Mucosa of descending colon (tissue), 3 donors: Measurements from ENCODE around the gene ELOF1. TPM values are rescaled to one million over a fixed set of nuclear protein-coding genes. Genes with fewer than 3 reads are reported as not detected.
A peak's percentile ranks its signal among the peaks of the same experiment; 100 is the strongest.

ENCODE experiments used
- ATAC-seq: fragments of 200-7000 bp; cut with Tn5 transposase; one replicate; pipeline ENCODE4 v1.9.1; 2020; ENCODE audit warnings: mild to moderate bottlenecking, moderate library complexity
- DNase-seq, 3 donors: peaks; one replicate each; pipeline ENCODE4 v3.0.0-alpha.2; 2020
- H3K36me3 ChIP-seq: fragments of 200-600 bp; one replicate; pipeline ENCODE4 v1.8.0; 2021; ENCODE audit warnings: low read depth, mild to moderate bottlenecking
- H3K4me1 ChIP-seq: fragments of 200-600 bp; one replicate; pipeline ENCODE4 v1.8.0; 2021; ENCODE audit warnings: low read depth, mild to moderate bottlenecking
- H3K4me3 ChIP-seq: fragments of 200-600 bp; one replicate; pipeline ENCODE4 v1.8.0; 2021; ENCODE audit warnings: mild to moderate bottlenecking
- H3K9me3 ChIP-seq: fragments of 200-600 bp; one replicate; pipeline ENCODE4 v1.8.0; 2021; ENCODE audit warnings: mild to moderate bottlenecking
- intact Hi-C, 2 donors: fragments of 100-400 bp; cut with DNase I in 1 of 2; cut with micrococcal nuclease in 1 of 2; formaldehyde crosslinking; loops; one replicate each; pipeline versions ENCODE4 v1.11.0 to v1.11.1; 2022; cut with DNase I, micrococcal nuclease
- total RNA-seq, 3 donors: library from RNA; stranded (reverse); fragmentation: NEBNext Ultra II Directional in 2 of 3; extraction: Animal tissue kit (Norgen Biotek cat#: 25700) in 2 of 3; gene quantifications; one replicate each; pipeline versions ENCODE4 v1.2.1 to v1.2.4, GENCODE V29; 2021 to 2023
- TF ChIP-seq, protein P1 (sequence below): fragments of 200-600 bp; IDR thresholded peaks from one replicate; pipeline ENCODE4 v1.8.0; 2022; ENCODE audit warnings: antibody characterized with exemption, mild to moderate bottlenecking
- donor health status: DM: no; HTN: no; CAD: no; lungs with moderate emphysema.
- donor health status: DM: no; HTN: no; CAD: no.
- donor health status: DM: no; HTN: yes; CAD: no.

Gene ELOF1
- total RNA-seq, 3 donors from 2014 or later, result 33.7 to 47.4 (median 42.6) TPM

DNA sequence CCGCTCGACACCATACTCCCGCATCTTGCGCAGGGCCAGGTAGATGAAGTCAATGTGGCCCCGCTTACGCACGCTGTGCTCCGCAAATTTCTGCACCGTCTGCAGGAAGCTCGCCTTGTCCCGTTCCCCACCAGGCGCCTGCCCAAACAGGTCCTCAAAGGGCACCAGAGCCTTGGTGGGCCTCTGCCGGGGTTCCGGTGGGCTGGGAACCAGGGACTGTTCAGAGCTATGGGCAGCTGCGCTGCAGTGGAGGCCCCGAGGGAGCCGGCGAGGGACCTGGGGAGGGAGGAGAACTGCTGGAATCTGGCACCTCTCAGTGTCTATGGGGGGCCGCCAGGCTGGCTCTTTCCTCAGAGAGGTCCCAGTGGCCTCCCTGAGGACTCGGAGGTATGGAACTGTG lies 45.1 kb downstream of the ELOF1 start:
- H3K36me3 ChIP-seq, result no peaks in the 10 kb centered on the region
- no peaks in the 10 kb centered on the region for H3K9me3 ChIP-seq
- intact Hi-C loops, result no loop called here
- ATAC-seq, result no peak
- no peak overlapping the region for H3K4me3 ChIP-seq
- TF ChIP-seq, protein P1, sequence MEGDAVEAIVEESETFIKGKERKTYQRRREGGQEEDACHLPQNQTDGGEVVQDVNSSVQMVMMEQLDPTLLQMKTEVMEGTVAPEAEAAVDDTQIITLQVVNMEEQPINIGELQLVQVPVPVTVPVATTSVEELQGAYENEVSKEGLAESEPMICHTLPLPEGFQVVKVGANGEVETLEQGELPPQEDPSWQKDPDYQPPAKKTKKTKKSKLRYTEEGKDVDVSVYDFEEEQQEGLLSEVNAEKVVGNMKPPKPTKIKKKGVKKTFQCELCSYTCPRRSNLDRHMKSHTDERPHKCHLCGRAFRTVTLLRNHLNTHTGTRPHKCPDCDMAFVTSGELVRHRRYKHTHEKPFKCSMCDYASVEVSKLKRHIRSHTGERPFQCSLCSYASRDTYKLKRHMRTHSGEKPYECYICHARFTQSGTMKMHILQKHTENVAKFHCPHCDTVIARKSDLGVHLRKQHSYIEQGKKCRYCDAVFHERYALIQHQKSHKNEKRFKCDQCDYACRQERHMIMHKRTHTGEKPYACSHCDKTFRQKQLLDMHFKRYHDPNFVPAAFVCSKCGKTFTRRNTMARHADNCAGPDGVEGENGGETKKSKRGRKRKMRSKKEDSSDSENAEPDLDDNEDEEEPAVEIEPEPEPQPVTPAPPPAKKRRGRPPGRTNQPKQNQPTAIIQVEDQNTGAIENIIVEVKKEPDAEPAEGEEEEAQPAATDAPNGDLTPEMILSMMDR, result no peak
- no peak for DNase-seq
- no peaks in the 10 kb centered on the region for H3K4me1 ChIP-seq

DNA sequence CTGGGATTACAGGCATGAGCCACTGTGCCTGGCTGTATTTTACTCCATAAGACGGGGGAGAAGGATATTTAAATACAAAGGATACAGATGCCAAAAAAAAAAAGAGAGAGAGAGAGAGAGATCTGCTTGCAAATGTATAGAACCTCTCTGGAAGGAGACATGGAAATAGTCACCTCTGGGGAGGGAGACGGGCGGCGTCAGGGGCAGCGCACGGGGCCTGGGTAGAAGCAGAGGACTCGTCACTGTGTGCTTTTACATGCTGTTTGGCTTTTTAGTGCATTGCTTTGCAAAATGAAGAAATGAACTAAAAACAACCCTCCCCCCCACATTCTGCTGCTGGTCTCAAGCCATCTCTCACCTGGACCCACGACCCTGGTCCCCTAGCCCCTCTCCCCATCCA lies 48.6 kb downstream of the ELOF1 start:
- intact Hi-C loops, result no loop called here
- Histone ChIP-seq H3K9me3 (no peaks in the 10 kb centered on the region), H3K4me3 (no peak overlapping the region), H3K4me1 (peaks cover 7% of the 10 kb centered on the region), H3K36me3 (no peaks in the 10 kb centered on the region)
- no peak for ATAC-seq
- no peak for DNase-seq
- TF ChIP-seq, protein P1, result no peak

DNA sequence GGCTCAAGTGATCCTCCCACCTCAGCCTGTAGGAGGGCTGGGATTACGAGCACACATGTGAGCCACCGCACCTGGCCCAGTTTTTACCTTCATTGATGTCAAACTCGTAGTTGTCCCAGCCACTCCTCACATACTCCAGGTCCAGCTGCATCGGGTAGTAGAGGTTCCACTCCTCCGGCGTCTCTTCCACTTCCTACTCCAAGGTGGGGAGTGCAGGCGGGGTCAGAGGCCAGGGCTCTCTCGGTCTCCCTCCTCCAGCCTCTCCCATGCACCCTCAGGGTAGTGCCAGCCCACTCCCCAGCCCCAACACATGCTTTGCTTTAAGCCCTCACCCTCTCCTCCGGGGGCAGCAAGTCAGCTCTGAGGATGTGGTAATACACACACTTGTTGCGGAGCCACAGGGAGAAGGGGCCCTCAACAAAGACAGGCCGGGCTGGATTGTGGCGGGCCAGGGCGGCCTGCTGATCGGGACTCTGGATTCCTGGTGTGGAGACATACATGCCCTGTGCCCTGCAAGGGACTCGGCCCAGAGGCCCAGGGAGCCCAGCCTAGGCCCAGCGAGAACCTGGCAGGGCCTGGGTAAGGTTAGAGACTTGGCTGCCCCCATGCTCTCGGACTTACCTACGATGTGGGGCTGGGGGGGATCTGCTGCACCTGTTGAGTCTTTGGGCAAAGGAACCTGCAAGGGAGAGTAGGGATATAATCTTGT lies 51.5 kb downstream of the ELOF1 start:
- Histone ChIP-seq H3K9me3 (no peaks in the 10 kb centered on the region), H3K4me1 (peaks cover 7% of the 10 kb centered on the region), H3K4me3 (no peak overlapping the region), H3K36me3 (no peaks in the 10 kb centered on the region)
- no peak for DNase-seq
- TF ChIP-seq, protein P1, result no peak
- ATAC-seq, result no peak
- intact Hi-C loops, result no loop called here

DNA sequence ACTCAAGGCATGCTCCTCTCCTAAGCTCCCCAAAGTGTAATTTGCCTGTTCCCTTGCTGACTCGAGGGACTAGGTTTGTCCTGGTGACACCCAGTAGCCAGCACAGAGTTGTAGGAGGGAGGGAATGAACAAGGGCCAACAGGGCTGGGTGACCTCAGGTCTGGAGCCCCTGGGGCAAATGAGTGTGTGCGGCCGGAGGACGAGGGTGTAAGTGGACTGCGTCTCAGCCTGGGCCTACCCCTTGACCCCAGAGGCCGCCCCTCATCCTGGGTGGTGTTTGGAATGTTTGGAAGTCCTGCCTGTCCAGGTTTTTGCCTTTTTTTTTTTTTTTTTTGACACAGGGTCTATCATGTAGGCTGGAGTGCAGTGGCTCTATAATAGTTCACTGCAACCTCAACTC lies 52.1 kb downstream of the ELOF1 start:
- Histone ChIP-seq H3K9me3 (no peaks in the 10 kb centered on the region), H3K4me3 (no peak overlapping the region), H3K36me3 (no peaks in the 10 kb centered on the region), H3K4me1 (peaks cover 7% of the 10 kb centered on the region)
- ATAC-seq (no peak), DNase-seq (no peak)
- intact Hi-C loops, result no loop called here
- TF ChIP-seq, protein P1, result no peak

DNA sequence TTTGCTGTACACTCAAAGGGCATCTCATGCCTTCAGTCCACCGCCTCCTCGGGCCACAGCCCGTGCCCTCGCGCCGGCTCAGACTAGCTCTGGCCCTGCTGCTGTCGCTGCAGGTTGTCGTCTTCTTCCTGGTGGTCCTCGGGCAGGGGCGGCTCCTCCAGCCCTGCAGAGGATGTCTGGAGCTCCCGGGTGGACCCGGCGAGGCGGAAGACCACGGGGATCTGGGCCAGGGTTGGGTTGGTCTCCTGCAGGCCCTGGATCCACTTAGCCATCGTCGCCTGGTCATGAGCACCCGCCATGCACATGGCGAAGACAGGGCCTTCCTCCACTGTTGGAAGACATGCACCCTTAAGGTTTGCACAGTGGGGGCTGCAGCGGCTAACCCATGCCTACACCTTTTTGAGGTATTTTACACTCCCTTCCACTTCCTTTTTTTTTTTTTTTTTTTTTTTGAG lies 52.9 kb downstream of the ELOF1 start:
- TF ChIP-seq, protein P1, result no peak
- no peaks in the 10 kb centered on the region for H3K36me3 ChIP-seq
- peaks cover 7% of the 10 kb centered on the region for H3K4me1 ChIP-seq
- ATAC-seq (peak; percentile 37), DNase-seq (peak in 1 of 3 donors; percentile 74)
- intact Hi-C loops, result no loop called here
- H3K4me3 ChIP-seq, result no peak overlapping the region
- H3K9me3 ChIP-seq, result no peaks in the 10 kb centered on the region
